Hematopoietic multipotent progenitor cell (in vitro differentiated cells): ENCODE data around the gene BORCS5. TPM values are rescaled to one million over a fixed set of nuclear protein-coding genes. Genes with fewer than 3 reads are reported as not detected.

Experiments
- DNase-seq, 3 donors: peaks; one replicate each; pipeline ENCODE4 v3.0.0-alpha.2; 2011 to 2015; ENCODE audit warnings: low read depth in 2 of 3, low spot score in 2 of 3
- total RNA-seq: library from RNA; depleted of rRNA; stranded (reverse); fragments of >200 nt; gene quantifications from one replicate; pipeline ENCODE4 v1.2.3, GENCODE V29; 2012

Gene BORCS5
- total RNA-seq, 1 donor, result 21.0 TPM

GRCh38 chr12:12427568-12427967 lies 70.7 kb downstream of the BORCS5 start:
- DNase-seq, result no peak

DNA sequence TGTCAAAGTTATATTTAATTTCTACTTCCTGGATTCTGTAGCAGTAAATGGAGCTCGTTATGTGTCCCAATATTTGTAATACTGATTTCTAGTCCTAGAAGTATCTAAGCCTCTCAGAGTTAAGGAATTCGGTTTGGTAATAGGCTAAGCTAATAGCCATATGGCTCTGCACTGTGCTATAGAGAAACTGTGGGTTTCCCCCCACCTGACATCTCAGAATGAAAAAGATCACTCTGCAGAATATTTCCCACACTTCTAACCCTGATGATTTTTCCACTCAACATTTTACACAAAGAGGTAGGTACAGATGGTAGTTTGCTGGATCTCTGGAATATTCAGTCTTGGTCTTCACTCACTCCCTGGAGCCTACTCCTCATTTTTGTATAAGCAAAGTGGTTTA lies 71.2 kb downstream of the BORCS5 start:
- no peak for DNase-seq

DNA sequence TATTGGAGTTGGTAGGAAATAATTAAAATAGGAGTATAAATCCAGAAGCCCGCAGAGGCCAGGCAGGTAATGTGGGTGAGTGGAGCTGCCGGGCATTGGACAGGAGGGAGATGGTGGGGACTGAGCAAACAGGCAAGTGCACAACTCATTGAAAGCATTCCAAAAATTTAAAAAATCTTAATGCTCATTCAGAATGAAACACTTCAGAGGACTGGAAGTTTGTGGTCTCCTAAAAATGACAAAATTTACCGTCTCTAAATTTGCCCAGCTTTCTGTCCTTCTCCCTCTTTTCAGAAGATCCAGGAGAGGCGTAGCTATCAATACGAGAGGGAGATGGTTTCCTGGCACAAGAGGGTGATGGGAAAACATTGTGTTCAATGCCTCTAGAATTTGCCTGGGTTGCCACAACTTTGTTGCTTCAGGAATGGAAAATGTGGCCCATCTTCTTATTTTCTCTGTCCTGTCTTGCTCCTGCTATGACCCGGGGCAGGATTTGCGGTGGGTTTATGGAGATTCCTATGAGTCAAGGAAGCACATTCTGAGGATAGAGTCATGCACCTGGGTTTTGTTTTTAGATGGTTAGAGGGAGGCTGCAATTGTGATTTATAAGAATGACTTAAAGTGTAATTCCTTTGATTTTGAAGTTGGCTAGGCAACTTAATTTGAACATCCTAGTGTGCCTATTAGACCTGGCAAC lies 72.2 kb downstream of the BORCS5 start:
- no peak for DNase-seq

- no peak for DNase-seq
Measured at GRCh38 chr12:12432364-12432763, 75.5 kb downstream of the BORCS5 start.

GRCh38 chr12:12433203-12433731 lies 76.4 kb downstream of the BORCS5 start:
- DNase-seq, result no peak

GRCh38 chr12:12436831-12437345 lies 80.0 kb downstream of the BORCS5 start:
- DNase-seq, result no peak

- DNase-seq, result peak in 2 of 3 donors; percentile 18 to 22
Measured at GRCh38 chr12:12439636-12440035, 82.8 kb downstream of the BORCS5 start.

- no peak for DNase-seq
Measured at GRCh38 chr12:12440784-12441428, 84.0 kb downstream of the BORCS5 start.

DNA sequence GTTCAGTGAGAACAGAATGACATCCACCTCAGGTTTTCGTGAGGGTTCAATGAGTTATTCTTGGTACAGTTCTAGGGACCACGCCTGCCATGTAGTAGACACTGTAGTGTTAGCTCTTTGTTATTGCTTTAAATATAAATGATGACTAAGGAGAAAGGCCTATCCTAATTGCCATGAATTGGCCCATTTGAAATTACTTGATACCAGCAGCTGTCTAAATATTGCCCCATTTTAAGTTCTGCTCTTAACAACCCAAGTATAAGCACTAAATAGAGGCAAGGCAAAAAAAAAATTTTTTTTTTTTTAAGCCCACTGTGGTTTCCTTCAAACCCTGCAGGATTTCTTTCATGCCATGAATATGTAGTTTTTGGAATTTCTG lies 84.5 kb downstream of the BORCS5 start:
- DNase-seq, result no peak

DNA sequence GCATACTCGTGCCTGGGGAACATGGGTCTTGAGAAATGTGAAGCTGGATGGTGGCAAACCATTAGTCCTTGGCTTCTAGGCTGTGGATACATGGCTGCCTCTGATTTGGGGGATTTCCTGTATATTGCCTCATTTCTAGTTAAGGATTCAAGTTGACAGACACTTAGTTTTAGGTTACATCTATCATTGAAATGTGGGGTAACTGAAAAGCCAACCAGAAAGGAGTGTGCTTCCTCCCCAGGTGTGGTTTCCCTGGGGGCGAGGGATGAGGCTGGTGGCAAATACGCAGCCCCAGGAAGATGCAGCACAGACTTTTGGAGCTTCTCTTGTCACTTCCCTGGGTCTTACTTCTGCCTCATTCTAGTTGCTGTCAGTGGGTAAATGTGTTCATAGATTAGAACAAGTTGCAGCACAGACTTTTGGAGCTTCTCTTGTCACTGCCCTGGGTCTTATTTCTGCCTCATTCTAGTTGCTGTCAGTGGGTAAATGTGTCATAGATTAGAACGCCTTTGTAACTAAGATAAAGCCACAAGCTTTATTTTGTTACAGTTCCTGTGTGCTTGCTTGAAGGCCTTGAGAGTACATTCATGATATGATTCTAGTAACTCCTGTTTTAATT lies 85.1 kb downstream of the BORCS5 start:
- peak; percentile 50 to 86 (median 54) for DNase-seq

DNA sequence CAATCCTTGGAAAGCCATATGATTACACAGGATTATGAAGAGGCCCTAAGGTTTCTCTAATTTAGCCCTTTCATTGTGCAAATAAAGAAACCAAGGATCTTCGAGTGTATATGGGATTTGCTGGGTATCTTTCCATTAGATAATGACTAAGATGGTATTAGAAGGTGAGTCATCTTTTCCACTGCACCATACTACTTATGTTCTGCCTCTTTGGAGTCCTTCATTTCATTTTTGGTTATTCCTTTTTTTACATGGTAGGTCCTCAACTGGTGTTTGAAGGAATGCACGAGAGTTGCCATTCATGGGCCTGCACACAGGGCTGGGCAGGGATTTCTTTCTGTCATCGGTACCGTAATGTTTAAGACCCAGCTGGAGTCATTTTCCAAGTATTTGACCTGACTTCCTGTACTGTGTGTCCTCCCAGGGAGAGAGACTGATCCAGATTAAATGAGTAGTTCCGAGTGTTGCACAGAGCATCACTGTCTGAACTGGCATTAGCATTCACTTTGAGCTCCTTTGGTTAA lies 85.7 kb downstream of the BORCS5 start:
- peak in 2 of 3 donors; percentile 17 to 26 for DNase-seq

GRCh38 chr12:12443431-12443878 lies 86.6 kb downstream of the BORCS5 start:
- no peak for DNase-seq

- no peak for DNase-seq
Measured at GRCh38 chr12:12445165-12445881, 88.4 kb downstream of the BORCS5 start.

DNA sequence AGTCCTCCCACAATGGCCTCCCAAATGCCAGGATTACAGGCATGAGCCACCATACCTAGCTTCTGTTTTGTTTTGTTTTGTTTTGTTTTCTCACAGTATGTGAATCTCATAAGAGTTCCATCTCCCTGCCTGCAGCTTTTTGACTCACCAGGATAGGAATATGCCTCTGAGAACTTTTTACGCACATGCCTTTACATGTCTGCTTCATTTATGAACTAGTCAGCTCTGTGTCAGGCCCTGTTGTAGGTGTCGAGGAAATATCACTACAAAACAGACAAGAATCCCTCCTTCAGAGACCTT lies 89.0 kb downstream of the BORCS5 start:
- DNase-seq, result no peak

GRCh38 chr12:12446786-12447185 lies 89.9 kb downstream of the BORCS5 start:
- no peak for DNase-seq

DNA sequence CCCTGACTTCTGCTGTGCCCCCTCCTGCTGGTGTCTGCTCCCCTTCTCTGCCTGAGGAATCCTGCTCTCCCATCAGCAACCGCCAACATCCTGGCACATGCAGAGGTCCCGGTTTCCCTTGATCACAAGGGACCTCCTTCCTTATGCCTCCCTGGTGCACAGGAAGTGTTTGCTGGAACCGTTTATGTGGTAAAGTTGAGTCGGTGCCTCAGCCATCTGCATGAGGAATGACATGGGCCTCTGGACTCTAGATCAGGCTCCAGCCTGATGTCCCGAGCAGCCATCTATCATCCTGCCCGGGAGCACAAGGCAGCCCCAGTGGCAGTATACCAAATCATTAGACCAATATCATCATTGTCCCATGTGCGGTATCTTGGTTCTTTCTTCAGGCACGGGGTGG lies 90.4 kb downstream of the BORCS5 start:
- DNase-seq, result no peak

DNA sequence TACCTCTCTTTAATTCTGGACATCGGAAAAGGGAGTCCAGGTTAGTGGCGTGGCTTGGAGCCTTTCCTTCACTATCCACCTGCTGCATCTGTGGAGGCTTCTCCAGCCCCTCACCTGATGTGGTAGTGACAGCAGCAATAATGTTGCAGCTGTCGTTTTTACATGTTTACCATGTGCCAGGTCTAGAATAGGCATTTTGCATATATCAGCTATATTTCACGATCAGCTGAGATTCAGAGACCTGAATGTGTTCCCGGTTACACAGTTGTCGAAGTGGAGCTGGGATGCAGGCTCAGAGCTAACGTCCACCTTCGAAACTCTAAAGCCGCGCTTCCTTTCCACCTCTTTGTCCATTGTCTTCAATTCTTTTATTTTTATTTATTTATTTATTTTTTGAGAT lies 91.0 kb downstream of the BORCS5 start:
- DNase-seq, result no peak

DNA sequence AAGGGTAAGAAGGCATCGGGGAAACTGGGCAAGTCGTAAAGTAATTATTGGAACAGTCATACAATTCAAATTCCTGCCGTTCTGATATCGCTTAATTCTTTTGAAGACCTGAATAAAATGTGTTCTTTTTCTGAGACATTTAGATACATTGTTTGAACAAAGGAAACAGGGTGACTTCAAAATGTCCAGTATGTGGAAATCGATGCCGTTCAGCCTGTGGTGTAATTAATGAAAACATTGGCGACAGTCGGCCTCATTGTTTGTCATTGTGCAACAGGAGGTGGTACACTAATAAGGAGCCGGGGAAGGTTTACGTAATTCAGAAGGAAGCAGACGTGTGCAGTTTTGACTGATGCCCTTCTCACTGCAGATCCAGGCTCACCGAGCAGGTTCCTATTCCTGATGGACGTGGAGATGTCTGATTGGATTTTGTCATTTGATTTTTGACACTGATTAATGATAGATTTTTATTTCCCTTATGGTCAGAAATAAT lies 92.7 kb downstream of the BORCS5 start:
- no peak for DNase-seq

DNA sequence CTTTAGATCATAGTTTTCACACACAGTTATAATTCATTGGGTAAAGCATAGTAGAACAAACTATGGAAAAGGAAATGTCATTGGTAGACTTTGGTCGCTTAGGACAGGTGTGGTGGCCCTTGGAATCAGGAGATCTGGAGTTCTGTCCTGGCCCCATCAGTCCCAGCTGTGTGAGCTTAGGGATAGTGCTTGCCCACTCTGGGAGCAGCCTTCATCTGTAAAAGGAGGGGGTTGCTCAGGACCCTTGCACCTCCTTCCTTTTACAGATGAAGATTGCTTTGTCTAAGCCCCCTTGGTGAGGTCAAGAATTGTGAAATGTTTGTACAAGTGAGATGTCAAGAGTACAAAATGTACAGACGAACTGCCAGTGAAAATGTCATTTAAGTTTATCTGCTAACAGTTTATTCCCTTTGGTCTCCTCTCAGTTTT lies 93.2 kb downstream of the BORCS5 start:
- DNase-seq, result no peak

GRCh38 chr12:12451098-12451497 lies 94.2 kb downstream of the BORCS5 start:
- no peak for DNase-seq
